NT2/D1 (cell line): ENCODE measurements around the gene AHNAK2.

ENCODE experiments used
- DNase-seq: peaks from one replicate; pipeline ENCODE4 v3.0.0-alpha.2; 2011; ENCODE audit warnings: low read depth, low spot score
- H3K27me3 ChIP-seq: 2 replicates; pipeline ENCODE4 v1.6.0; 2011; ENCODE audit warnings: mild to moderate bottlenecking; ENCODE audit not compliant: insufficient read length, insufficient read depth
- H3K36me3 ChIP-seq: 2 replicates; pipeline ENCODE4 v1.6.1; 2011; ENCODE audit warnings: mild to moderate bottlenecking, low read length, mixed read lengths; ENCODE audit not compliant: insufficient read depth, insufficient read length
- H3K4me1 ChIP-seq: 2 replicates; pipeline ENCODE4 v1.5.1; 2011; ENCODE audit not compliant: insufficient read depth, insufficient read length
- H3K4me3 ChIP-seq: 2 replicates; pipeline ENCODE4 v1.5.1; 2011; ENCODE audit warnings: low read depth; ENCODE audit not compliant: insufficient read length
- H3K9ac ChIP-seq: 2 replicates; pipeline ENCODE4 v1.6.0; 2011; ENCODE audit warnings: low read depth; ENCODE audit not compliant: insufficient read length
- H3K9me3 ChIP-seq: 2 replicates; pipeline ENCODE4 v1.5.1; 2011; ENCODE audit warnings: mild to moderate bottlenecking, low read length; ENCODE audit not compliant: insufficient read depth
- SUZ12 ChIP-seq: IDR thresholded peaks from 2 replicates; pipeline ENCODE4 v1.6.1; 2011; ENCODE audit not compliant: insufficient read length, insufficient read depth; ENCODE audit errors: extremely low read depth
- YY1 ChIP-seq: IDR thresholded peaks from 2 replicates; pipeline ENCODE4 v1.6.1; 2011; ENCODE audit not compliant: insufficient read length, insufficient read depth
- ZNF274 ChIP-seq: IDR thresholded peaks from 2 replicates; pipeline ENCODE4 v1.6.1; 2011; ENCODE audit warnings: mild to moderate bottlenecking, low read depth, low read length

AHNAK2 gene

GRCh38 chr14:104974146-104974541 lies 4.0 kb downstream of the AHNAK2 start:
- H3K27me3 ChIP-seq = peaks cover 23% of the 10 kb centered on the region
- no peaks in the 10 kb centered on the region for H3K36me3 ChIP-seq
- no peak overlapping the region for H3K4me3 ChIP-seq
- TF ChIP-seq YY1 = no peak
- TF ChIP-seq ZNF274 = no peak
- no peak for TF ChIP-seq SUZ12
- peak overlapping the region; percentile 26 for H3K9ac ChIP-seq
- no peak for DNase-seq
- peaks cover 51% of the 10 kb centered on the region for H3K4me1 ChIP-seq
- no peaks in the 10 kb centered on the region for H3K9me3 ChIP-seq

- H3K4me1 ChIP-seq = peaks cover 53% of the 10 kb centered on the region
- H3K36me3 ChIP-seq = no peaks in the 10 kb centered on the region
- H3K4me3 ChIP-seq = no peak overlapping the region
- no peak for DNase-seq
- TF ChIP-seq YY1 (no peak), ZNF274 (no peak), SUZ12 (no peak)
- no peaks in the 10 kb centered on the region for H3K9me3 ChIP-seq
- H3K9ac ChIP-seq = no peak overlapping the region
- H3K27me3 ChIP-seq = peaks cover 17% of the 10 kb centered on the region
Observed at GRCh38 chr14:104973385-104974145, 4.6 kb downstream of the AHNAK2 start.

- TF ChIP-seq ZNF274 (no peak), SUZ12 (no peak), YY1 (no peak)
- Histone ChIP-seq H3K9me3 (no peaks in the 10 kb centered on the region), H3K27me3 (peaks cover 17% of the 10 kb centered on the region), H3K36me3 (no peaks in the 10 kb centered on the region), H3K4me3 (no peak overlapping the region), H3K9ac (peak overlapping the region; percentile 67), H3K4me1 (peaks cover 54% of the 10 kb centered on the region)
- no peak for DNase-seq
Observed at GRCh38 chr14:104973135-104973384, 5.1 kb downstream of the AHNAK2 start.

GRCh38 chr14:104972301-104973134 lies 5.7 kb downstream of the AHNAK2 start:
- Histone ChIP-seq H3K36me3 (no peaks in the 10 kb centered on the region), H3K4me3 (no peak overlapping the region), H3K4me1 (peaks cover 54% of the 10 kb centered on the region), H3K9me3 (no peaks in the 10 kb centered on the region), H3K9ac (peak overlapping the region; percentile 67), H3K27me3 (peaks cover 13% of the 10 kb centered on the region)
- DNase-seq = no peak
- TF ChIP-seq YY1 (no peak), SUZ12 (no peak), ZNF274 (no peak)

DNA sequence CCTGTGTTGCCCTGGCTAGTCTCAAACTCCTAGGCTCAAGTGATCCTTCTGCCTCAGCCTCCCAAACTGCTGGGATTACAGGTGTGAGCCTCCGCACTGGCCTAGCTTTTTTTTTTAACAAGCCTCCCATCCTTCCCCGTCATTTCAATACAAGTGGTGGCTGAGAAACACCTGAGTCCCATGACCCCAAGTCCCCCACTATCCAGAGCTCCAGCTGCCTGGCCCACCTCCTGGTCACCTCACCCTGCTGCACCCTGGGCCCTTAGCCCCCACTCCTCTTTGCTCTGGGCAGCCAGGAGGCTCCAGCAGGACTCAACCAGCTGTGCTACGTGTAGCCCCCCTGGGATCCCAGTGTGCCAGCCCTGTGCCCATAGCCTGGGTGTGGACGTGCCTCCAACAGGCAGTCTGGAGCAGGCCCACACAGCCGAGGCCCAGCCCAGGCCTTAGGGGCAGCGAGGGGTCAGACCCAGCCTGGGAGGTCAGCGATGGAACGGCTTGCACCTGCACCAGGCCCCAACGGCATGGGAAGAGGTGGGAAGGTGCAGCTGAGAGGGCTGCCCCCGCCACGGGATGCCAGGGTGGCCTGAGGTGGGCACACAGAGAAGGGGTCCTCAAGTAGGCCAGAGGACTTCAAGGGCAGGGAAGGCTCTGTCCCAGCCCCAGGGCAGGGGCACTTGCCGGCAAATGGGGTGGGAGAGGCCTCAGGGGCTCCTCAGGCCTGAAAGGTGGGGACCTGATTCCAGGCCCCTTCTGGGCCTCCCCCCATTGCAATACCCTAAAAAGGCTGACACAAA lies 6.5 kb downstream of the AHNAK2 start:
- no peak for TF ChIP-seq ZNF274
- TF ChIP-seq YY1 = no peak
- TF ChIP-seq SUZ12 = no peak
- H3K4me3 ChIP-seq = no peak overlapping the region
- H3K27me3 ChIP-seq = peaks cover 5% of the 10 kb centered on the region
- H3K9me3 ChIP-seq = no peaks in the 10 kb centered on the region
- DNase-seq = no peak
- peaks cover 58% of the 10 kb centered on the region for H3K4me1 ChIP-seq
- no peaks in the 10 kb centered on the region for H3K36me3 ChIP-seq
- peak overlapping the region; percentile 67 for H3K9ac ChIP-seq

DNA sequence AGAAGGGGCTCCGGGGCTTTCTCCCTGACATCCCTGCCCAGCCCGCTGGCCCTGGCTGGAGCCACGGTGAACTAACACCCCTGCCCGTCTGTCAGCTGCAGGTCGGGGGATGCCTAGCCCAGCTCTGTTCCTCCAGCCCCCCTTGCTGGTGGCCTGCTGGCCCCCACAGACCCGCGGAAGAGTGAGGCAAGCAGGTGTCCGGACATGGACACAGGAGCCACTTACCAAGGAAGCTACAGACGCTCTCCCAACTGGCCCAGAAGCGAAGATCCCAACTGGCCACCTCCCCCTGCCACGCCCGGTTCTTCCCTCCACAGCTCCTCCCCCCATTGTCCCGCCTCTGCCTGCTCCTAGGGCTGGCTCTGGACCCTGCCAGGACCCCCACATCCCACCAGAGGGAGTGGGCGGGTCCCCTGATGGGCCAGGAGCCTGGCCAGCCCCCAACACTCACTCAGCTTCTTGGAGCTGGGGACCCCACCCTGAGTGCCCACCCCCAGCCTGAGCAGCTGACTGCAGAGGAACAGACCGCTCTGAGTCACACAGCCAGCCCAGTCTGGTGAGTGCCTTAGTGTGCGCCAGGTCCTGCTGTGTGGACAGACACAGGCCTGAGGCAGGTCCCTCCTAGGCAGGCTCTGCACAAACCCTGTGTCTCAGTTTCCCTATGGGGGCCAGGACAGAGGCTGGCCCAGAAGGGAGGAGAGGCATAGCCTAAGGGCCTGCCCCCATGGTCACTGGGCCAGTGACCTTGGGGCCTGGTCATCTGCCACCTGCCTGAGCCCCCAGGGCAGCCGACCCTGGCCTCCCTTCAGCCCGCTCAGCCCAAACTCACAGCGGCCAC lies 7.7 kb downstream of the AHNAK2 start:
- no peaks in the 10 kb centered on the region for H3K27me3 ChIP-seq
- H3K36me3 ChIP-seq = no peaks in the 10 kb centered on the region
- DNase-seq = no peak
- peaks cover 53% of the 10 kb centered on the region for H3K4me1 ChIP-seq
- H3K4me3 ChIP-seq = no peak overlapping the region
- TF ChIP-seq ZNF274 = no peak
- no peak for TF ChIP-seq YY1
- no peak for TF ChIP-seq SUZ12
- no peaks in the 10 kb centered on the region for H3K9me3 ChIP-seq
- H3K9ac ChIP-seq = peak overlapping the region; percentile 67
